Transverse colon (tissue), 4 donors: Measurements from ENCODE around the gene RFC2. TPM values are rescaled to one million over a fixed set of nuclear protein-coding genes. Genes with fewer than 3 reads are reported as not detected.
A peak's percentile ranks its signal among the peaks of the same experiment; 100 is the strongest.

Source experiments
- DNase-seq: peaks from one replicate; pipeline ENCODE4 v3.0.0-alpha.2; 2019
- H3K27ac ChIP-seq, 4 donors: fragments of 200-600 bp; sonication (generic); 2 replicates each; pipeline ENCODE4 v1.5.1; 2016 to 2018; ENCODE audit warnings: inconsistent platforms in 4 of 4
- H3K27me3 ChIP-seq: fragments of 200-600 bp; sonication (generic); 2 replicates; pipeline ENCODE4 v1.5.1; 2017; ENCODE audit warnings: inconsistent platforms
- H3K36me3 ChIP-seq, 4 donors: fragments of 200-600 bp; sonication (generic); 2 replicates each; pipeline ENCODE4 v1.5.1; 2017 to 2019; ENCODE audit warnings: inconsistent platforms in 4 of 4
- H3K4me1 ChIP-seq, 4 donors: fragments of 200-600 bp; sonication (generic); 2 replicates each; pipeline ENCODE4 v1.5.1; 2017 to 2020; ENCODE audit warnings: inconsistent platforms in 4 of 4
- H3K4me3 ChIP-seq, 4 donors: fragments of 200-600 bp; sonication (generic); 1 replicate in 1 of 4; 2 replicates in 3 of 4; pipeline versions ENCODE4 v1.5.1 to v1.6.1; 2017 to 2019; ENCODE audit warnings: inconsistent platforms in 4 of 4
- H3K9me3 ChIP-seq, 2 donors: fragments of 200-600 bp; sonication (generic); 2 replicates each; pipeline ENCODE4 v1.5.1; 2017 to 2019; ENCODE audit warnings: inconsistent platforms in 2 of 2
- CTCF ChIP-seq, 5 experiments: fragments of 200-600 bp in 3 of 5; fragments of 450-650 bp in 2 of 5; sonication (generic) in 3 of 5; IDR thresholded peaks; 1 replicate in 2 of 5; 2 replicates in 3 of 5; pipeline ENCODE4 v1.5.1; 2016 to 2017; ENCODE audit warnings: antibody characterized with exemption in 5 of 5, inconsistent platforms in 3 of 5, mild to moderate bottlenecking in 2 of 5, moderate library complexity in 1 of 5
- EP300 ChIP-seq: sonication (generic); formaldehyde crosslinking; IDR thresholded peaks from one replicate; pipeline ENCODE4 v1.6.1; 2017; ENCODE audit warnings: antibody characterized with exemption, low read depth
- POLR2A ChIP-seq: fragments of 450-650 bp; IDR thresholded peaks from one replicate; pipeline ENCODE4 v1.6.1; 2016; ENCODE audit warnings: antibody characterized with exemption, mild to moderate bottlenecking, moderate library complexity
- POLR2AphosphoS5 ChIP-seq, 3 donors: sonication (generic); formaldehyde crosslinking; IDR thresholded peaks; one replicate each; pipeline ENCODE4 v1.6.1; 2016; ENCODE audit warnings: antibody characterized with exemption in 3 of 3
- WGBS, 2 donors: methylation state at CpG; one replicate each; pipeline ENCODE4 v1.1.5; 2018; ENCODE audit warnings: low coverage in 1 of 2; 5-methylcytosine and 5-hydroxymethylcytosine counted together
- in situ Hi-C, 4 donors: fragments of 200-750 bp; cut with MboI; loops; one replicate each; pipeline versions ENCODE4 v1.15.0 to v1.15.1; 2017; ENCODE audit warnings: low sequenced_read_pairs in 3 of 4, low pct_ligation_motif_present in 1 of 4, low pct_unique_long_range_greater_than_20kb in 1 of 4
- intact Hi-C: fragments of 100-400 bp; cut with DNase I; formaldehyde crosslinking; loops from one replicate; pipeline ENCODE4 v1.15.1; 2023; ENCODE audit warnings: low total_unique reads
- total RNA-seq, 4 donors: library from RNA; depleted of rRNA; stranded (reverse); fragments of >200 nt; gene quantifications; one replicate each; pipeline ENCODE4 v1.1.0, GENCODE V29; 2016

The RFC2 gene
- total RNA-seq, 4 donors from 2014 or later: 6.7 to 17.3 (median 9.3) TPM

GRCh38 chr7:74297516-74298233 lies 43.5 kb upstream of the RFC2 start:
- Histone ChIP-seq H3K4me1 (peaks cover 16 to 37% (median 28%) of the 10 kb centered on the region in 4 donors), H3K27me3 (no peaks in the 10 kb centered on the region), H3K9me3 (no peaks in the 10 kb centered on the region), H3K36me3 (no peaks in the 10 kb centered on the region), H3K27ac (no peak overlapping the region), H3K4me3 (no peak overlapping the region)
- DNase-seq: no peak
- no peak for TF ChIP-seq CTCF (IDR thresholded peaks at IDR 0.05)
- TF ChIP-seq POLR2AphosphoS5 (IDR thresholded peaks at IDR 0.05): no peak
- no peak for TF ChIP-seq POLR2A
- TF ChIP-seq EP300: no peak
- intact Hi-C loops: loop anchor here (10.0 kb wide), 1 partner anchor 97 kb away; no protein-coding TSS in a partner anchor
- in situ Hi-C loops: no loop called here
- WGBS, 2 donors: 94% methylated on average over 15 of the region's 15 CpGs; no CpG with 5 or more reads in 1 of the 2 donors

GRCh38 chr7:74294191-74294998 lies 40.2 kb upstream of the RFC2 start:
- intact Hi-C loops: loop anchor here (10.0 kb wide), 1 partner anchor 100 kb away; no protein-coding TSS in a partner anchor
- H3K36me3 ChIP-seq: no peaks in the 10 kb centered on the region
- no peaks in the 10 kb centered on the region for H3K9me3 ChIP-seq
- no peak for DNase-seq
- H3K4me1 ChIP-seq: peaks cover 25 to 61% (median 52%) of the 10 kb centered on the region in 4 donors
- WGBS, 2 donors: 55% methylated on average over 17 of the region's 17 CpGs; no CpG with 5 or more reads in 1 of the 2 donors
- no peaks in the 10 kb centered on the region for H3K27me3 ChIP-seq
- peak overlapping the region; percentile 87 to 94 (median 91) for H3K27ac ChIP-seq
- H3K4me3 ChIP-seq: no peak overlapping the region
- in situ Hi-C loops: no loop called here
- TF ChIP-seq CTCF (IDR thresholded peaks at IDR 0.05): no peak
- no peak for TF ChIP-seq POLR2AphosphoS5 (IDR thresholded peaks at IDR 0.05)
- TF ChIP-seq EP300: no peak
- no peak for TF ChIP-seq POLR2A

GRCh38 chr7:74293577-74293908 lies 39.3 kb upstream of the RFC2 start:
- Histone ChIP-seq H3K9me3 (no peaks in the 10 kb centered on the region), H3K4me1 (peaks cover 25 to 61% (median 57%) of the 10 kb centered on the region in 4 donors), H3K36me3 (no peaks in the 10 kb centered on the region), H3K4me3 (peak overlapping the region in 2 of 4 donors; percentile 16 to 36), H3K27ac (peak overlapping the region; percentile 87 to 94 (median 91)), H3K27me3 (no peaks in the 10 kb centered on the region)
- in situ Hi-C loops (no loop called here), intact Hi-C loops (loop anchor here (10.0 kb wide), 1 partner anchor 101 kb away; no protein-coding TSS in a partner anchor)
- DNase-seq: no peak
- WGBS, 2 donors: 25 to 47% methylated on average over 1 to 4 of the region's 4 CpGs
- TF ChIP-seq POLR2A (no peak), POLR2AphosphoS5 (IDR thresholded peaks at IDR 0.05) (no peak), CTCF (IDR thresholded peaks at IDR 0.05) (no peak), EP300 (no peak)
